ENCODE measurements around the gene CACNA1C. TPM values are rescaled to one million over a fixed set of nuclear protein-coding genes. Genes with fewer than 3 reads are reported as not detected.

The CACNA1C gene
- total RNA-seq, 1 experiment from 2014 or later = 1.1 TPM

GRCh38 chr12:2165021-2165420 lies 112.2 kb downstream of the CACNA1C start:
- no peak for DNase-seq
- no peak overlapping the region for H3K18ac ChIP-seq (ENCODE audit: insufficient read length, low read depth, low read length)
- H2AK5ac ChIP-seq (ENCODE audit: insufficient read length, low read length) = no peak overlapping the region
- H3K9ac ChIP-seq (ENCODE audit: extremely low read depth, insufficient read length, low read length) = no peak overlapping the region
- H3K27ac ChIP-seq (ENCODE audit: insufficient read length, low read depth, low read length) = no peak overlapping the region
- H4K5ac ChIP-seq (ENCODE audit: insufficient read length, low read depth, low read length) = no peak overlapping the region
- Mint-ChIP-seq H3K4me3 (no peak overlapping the region), H3K9me3 (peaks cover 5 to 8% of the 10 kb centered on the region in 2 experiments; a peak in 3 of 5 replicates), H3K36me3 (ENCODE audit: insufficient read depth in 1 of 3, low read depth in 3 of 3) (peaks cover 0 to 6% (median 0%) of the 10 kb centered on the region in 3 experiments; a peak in 1 of 7 replicates), H3K4me1 (peaks cover 6 to 8% of the 10 kb centered on the region in 2 experiments; a peak in 3 of 4 replicates), H3K27ac (no peak overlapping the region), H3K27me3 (ENCODE audit: low read depth) (no peaks in the 10 kb centered on the region; the same call in 1 of the 2 replicates)
- H3T11ph ChIP-seq (ENCODE audit: low read length) = no peak overlapping the region
- no peaks in the 10 kb centered on the region for H4K20me1 ChIP-seq (ENCODE audit: control insufficient read depth, insufficient read depth, insufficient read length)
- no peak overlapping the region for H2BK5ac ChIP-seq (ENCODE audit: insufficient read length, low read length)
- H3K4me2 ChIP-seq (ENCODE audit: insufficient read depth, insufficient read length, low read length) = no peak overlapping the region
- no peak overlapping the region for H2BK20ac ChIP-seq (ENCODE audit: low read depth, low read length, poor library complexity, severe bottlenecking)
- H3K4ac ChIP-seq (ENCODE audit: low read depth, low read length) = no peak overlapping the region
- no peak overlapping the region for H2AFZ ChIP-seq (ENCODE audit: low read length)
- H3K23me2 ChIP-seq (ENCODE audit: insufficient read length, low read depth, low read length, poor library complexity, severe bottlenecking) = no peaks in the 10 kb centered on the region
- H3K9me3 ChIP-seq (ENCODE audit: control insufficient read depth, low read depth, low read length) = no peaks in the 10 kb centered on the region
- no peak overlapping the region for H3K23ac ChIP-seq (ENCODE audit: insufficient read length, low read depth, low read length)
- no peaks in the 10 kb centered on the region for H3K4me1 ChIP-seq (ENCODE audit: insufficient read depth, low read length)
- TF ChIP-seq CTCF (conservative IDR thresholded peaks at IDR 0.05) = no peak
- H4K91ac ChIP-seq (ENCODE audit: insufficient read length, low read depth, low read length) = no peak overlapping the region
- no peak overlapping the region for H3K14ac ChIP-seq (ENCODE audit: insufficient read depth, low read length)
- H4K8ac ChIP-seq (replicated peaks; ENCODE audit: insufficient read length, low read depth, low read length) = no peak overlapping the region
- H2BK12ac ChIP-seq (ENCODE audit: insufficient read length, low read depth, low read length) = no peak overlapping the region
- H3K79me1 ChIP-seq (ENCODE audit: insufficient read depth, low read depth, low read length, poor library complexity, severe bottlenecking) = no peaks in the 10 kb centered on the region
- H3K79me2 ChIP-seq (ENCODE audit: insufficient read depth, low read length) = no peaks in the 10 kb centered on the region
- H3K56ac ChIP-seq (ENCODE audit: insufficient read length, low read depth, low read length) = no peak overlapping the region
- no peak overlapping the region for H2BK120ac ChIP-seq (ENCODE audit: low read depth, low read length, poor library complexity, severe bottlenecking)
- no peaks in the 10 kb centered on the region for H3K27me3 ChIP-seq (ENCODE audit: insufficient read depth, low read length)
- no peak overlapping the region for H2BK15ac ChIP-seq (ENCODE audit: low read depth, low read length)

Data from H9 (cell line).